WTC11 (cell line): Measurements from ENCODE around the gene LMTK2. TPM values are rescaled to one million over a fixed set of nuclear protein-coding genes. Genes with fewer than 3 reads are reported as not detected.

Source experiments
- ATAC-seq: fragments of 200-7000 bp; cut with Tn5 transposase; 2 replicates; pipeline ENCODE4 v1.10.0; 2021; ENCODE audit warnings: mild to moderate bottlenecking, moderate library complexity
- CTCF ChIA-PET: fragments of 300-600 bp; sonication (Branson Sonifier 250); formaldehyde crosslinking; loops from one replicate; lab custom pipeline; 2021; ENCODE audit warnings: antibody characterized with exemption; lab: Charles Lee
- POLR2A ChIA-PET: fragments of 350-600 bp; sonication (Branson Sonifier 250); formaldehyde crosslinking; loops from one replicate; lab custom pipeline; 2021; ENCODE audit warnings: antibody characterized with exemption; lab: Charles Lee
- DNase-seq: peaks from one replicate; pipeline ENCODE4 v3.0.0; 2021; ENCODE audit warnings: low spot score
- H3K27ac Mint-ChIP-seq: 2 replicates; pipeline ENCODE4 v1.8.0; 2021; ENCODE audit warnings: mixed read lengths
- H3K27me3 Mint-ChIP-seq: 2 replicates; pipeline ENCODE4 v1.8.0; 2021; ENCODE audit warnings: low read depth, mild to moderate bottlenecking, moderate library complexity, mixed read lengths
- H3K36me3 Mint-ChIP-seq: 2 replicates; pipeline ENCODE4 v1.8.0; 2021; ENCODE audit warnings: mixed read lengths
- H3K4me1 Mint-ChIP-seq: 2 replicates; pipeline ENCODE4 v1.8.0; 2022; ENCODE audit warnings: mixed read lengths
- H3K4me3 Mint-ChIP-seq: 2 replicates; pipeline ENCODE4 v1.8.0; 2021; ENCODE audit warnings: mild to moderate bottlenecking, moderate library complexity, mixed read lengths
- H3K9me3 Mint-ChIP-seq: 2 replicates; pipeline ENCODE4 v1.8.0; 2021; ENCODE audit warnings: mixed read lengths
- EMX1 ChIP-seq: fragments of 250-450 bp; sonication (Bioruptor Pico); IDR thresholded peaks from 2 replicates; pipeline ENCODE4 v1.8.0; 2021; ENCODE audit warnings: mild to moderate bottlenecking
- FOXK1 ChIP-seq: sonication (generic); formaldehyde crosslinking; IDR thresholded peaks from 2 replicates; pipeline ENCODE4 v1.8.0; 2022; ENCODE audit warnings: mild to moderate bottlenecking, moderate library complexity, missing genetic modification reagents
- MYBL2 ChIP-seq: sonication (generic); formaldehyde crosslinking; IDR thresholded peaks from 2 replicates; pipeline ENCODE4 v1.8.1; 2023; ENCODE audit warnings: mild to moderate bottlenecking, moderate library complexity, missing genetic modification reagents
- ZNF121 ChIP-seq: sonication (generic); formaldehyde crosslinking; IDR thresholded peaks from 2 replicates; pipeline ENCODE4 v1.8.0; 2023; ENCODE audit warnings: missing genetic modification reagents
- ZNF138 ChIP-seq: sonication (generic); formaldehyde crosslinking; conservative IDR thresholded peaks from 2 replicates; pipeline ENCODE4 v1.8.1; 2022; ENCODE audit warnings: mild to moderate bottlenecking, moderate library complexity, missing genetic modification reagents
- ZNF232 ChIP-seq: sonication (generic); formaldehyde crosslinking; IDR thresholded peaks from 2 replicates; pipeline ENCODE4 v1.8.0; 2022; ENCODE audit warnings: mild to moderate bottlenecking, missing genetic modification reagents
- ZNF671 ChIP-seq: fragments of 250-450 bp; sonication (Bioruptor Pico); IDR thresholded peaks from 2 replicates; pipeline ENCODE4 v1.8.0; 2021; ENCODE audit warnings: mild to moderate bottlenecking
- total RNA-seq: library from RNA; stranded (reverse); gene quantifications from 3 replicates; pipeline ENCODE4 v1.2.3, GENCODE V29; 2021
- TF ChIP-seq, protein P1 (sequence below): sonication (generic); formaldehyde crosslinking; IDR thresholded peaks from 2 replicates; pipeline ENCODE4 v1.8.0; 2022; ENCODE audit warnings: mild to moderate bottlenecking, missing genetic modification reagents
- TF ChIP-seq, protein P2 (sequence below): fragments of 250-450 bp; sonication (Bioruptor Pico); IDR thresholded peaks from 2 replicates; pipeline ENCODE4 v1.9.0; 2021; ENCODE audit warnings: mild to moderate bottlenecking, borderline replicate concordance
- TF ChIP-seq, protein P3 (sequence below): sonication (generic); formaldehyde crosslinking; IDR thresholded peaks from 2 replicates; pipeline ENCODE4 v1.8.1; 2022; ENCODE audit warnings: low read depth, mild to moderate bottlenecking, moderate library complexity, missing genetic modification reagents, borderline replicate concordance
- TF ChIP-seq, protein P4 (sequence below): sonication (generic); formaldehyde crosslinking; IDR thresholded peaks from 2 replicates; pipeline ENCODE4 v1.8.0; 2022; ENCODE audit warnings: missing genetic modification reagents
- TF ChIP-seq, protein P5 (sequence below): sonication (generic); formaldehyde crosslinking; IDR thresholded peaks from 2 replicates; pipeline ENCODE4 v1.8.1; 2023; ENCODE audit warnings: mild to moderate bottlenecking, missing genetic modification reagents
- TF ChIP-seq, protein P6 (sequence below): sonication (generic); formaldehyde crosslinking; IDR thresholded peaks from 2 replicates; pipeline ENCODE4 v1.8.1; 2023; ENCODE audit warnings: mild to moderate bottlenecking, missing genetic modification reagents, moderate library complexity
- TF ChIP-seq, protein P7 (sequence below): sonication (generic); formaldehyde crosslinking; IDR thresholded peaks from 2 replicates; pipeline ENCODE4 v1.8.1; 2022; ENCODE audit warnings: mild to moderate bottlenecking, moderate library complexity, missing genetic modification reagents

Gene LMTK2
- total RNA-seq, 1 experiment from 2014 or later: 24.3 TPM

DNA sequence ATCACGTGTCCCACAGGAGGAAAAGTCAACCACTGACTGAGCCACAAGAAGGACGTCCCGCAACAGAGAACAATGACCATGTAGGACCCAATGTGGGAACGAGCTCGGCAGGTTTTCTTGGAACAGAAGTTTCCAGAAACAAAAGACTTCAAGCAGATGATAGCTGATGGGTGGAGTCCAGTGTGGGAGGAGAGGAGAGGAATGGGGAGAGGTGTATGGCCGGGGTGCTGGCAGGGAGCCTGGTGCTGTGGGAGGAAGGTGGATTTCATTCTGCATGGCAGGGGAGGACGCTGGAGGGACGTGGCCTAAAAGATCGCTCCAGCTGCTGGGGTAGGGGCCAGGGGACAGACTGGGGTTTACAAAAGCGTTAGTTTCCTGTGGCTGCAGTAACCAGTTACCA lies 48.5 kb upstream of the LMTK2 start:
- ChIA-PET POLR2A (no interaction called here), CTCF (interaction anchor here (1.0 to 1.1 kb wide), 2 partner anchors 37 to 108 kb away, joined by 3 to 4 read pairs; no protein-coding TSS in a partner anchor)
- Mint-ChIP-seq H3K27me3 (no peaks in the 10 kb centered on the region; the same call in 1 of the 2 replicates), H3K36me3 (no peaks in the 10 kb centered on the region), H3K27ac (no peak overlapping the region)
- no peak for TF ChIP-seq MYBL2 (CRISPR knock-in tag)
- TF ChIP-seq, protein P1, sequence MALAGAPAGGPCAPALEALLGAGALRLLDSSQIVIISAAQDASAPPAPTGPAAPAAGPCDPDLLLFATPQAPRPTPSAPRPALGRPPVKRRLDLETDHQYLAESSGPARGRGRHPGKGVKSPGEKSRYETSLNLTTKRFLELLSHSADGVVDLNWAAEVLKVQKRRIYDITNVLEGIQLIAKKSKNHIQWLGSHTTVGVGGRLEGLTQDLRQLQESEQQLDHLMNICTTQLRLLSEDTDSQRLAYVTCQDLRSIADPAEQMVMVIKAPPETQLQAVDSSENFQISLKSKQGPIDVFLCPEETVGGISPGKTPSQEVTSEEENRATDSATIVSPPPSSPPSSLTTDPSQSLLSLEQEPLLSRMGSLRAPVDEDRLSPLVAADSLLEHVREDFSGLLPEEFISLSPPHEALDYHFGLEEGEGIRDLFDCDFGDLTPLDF (CRISPR knock-in tag): no peak
- TF ChIP-seq ZNF671: no peak
- no peak for TF ChIP-seq EMX1 (CRISPR knock-in tag)
- TF ChIP-seq, protein P2, sequence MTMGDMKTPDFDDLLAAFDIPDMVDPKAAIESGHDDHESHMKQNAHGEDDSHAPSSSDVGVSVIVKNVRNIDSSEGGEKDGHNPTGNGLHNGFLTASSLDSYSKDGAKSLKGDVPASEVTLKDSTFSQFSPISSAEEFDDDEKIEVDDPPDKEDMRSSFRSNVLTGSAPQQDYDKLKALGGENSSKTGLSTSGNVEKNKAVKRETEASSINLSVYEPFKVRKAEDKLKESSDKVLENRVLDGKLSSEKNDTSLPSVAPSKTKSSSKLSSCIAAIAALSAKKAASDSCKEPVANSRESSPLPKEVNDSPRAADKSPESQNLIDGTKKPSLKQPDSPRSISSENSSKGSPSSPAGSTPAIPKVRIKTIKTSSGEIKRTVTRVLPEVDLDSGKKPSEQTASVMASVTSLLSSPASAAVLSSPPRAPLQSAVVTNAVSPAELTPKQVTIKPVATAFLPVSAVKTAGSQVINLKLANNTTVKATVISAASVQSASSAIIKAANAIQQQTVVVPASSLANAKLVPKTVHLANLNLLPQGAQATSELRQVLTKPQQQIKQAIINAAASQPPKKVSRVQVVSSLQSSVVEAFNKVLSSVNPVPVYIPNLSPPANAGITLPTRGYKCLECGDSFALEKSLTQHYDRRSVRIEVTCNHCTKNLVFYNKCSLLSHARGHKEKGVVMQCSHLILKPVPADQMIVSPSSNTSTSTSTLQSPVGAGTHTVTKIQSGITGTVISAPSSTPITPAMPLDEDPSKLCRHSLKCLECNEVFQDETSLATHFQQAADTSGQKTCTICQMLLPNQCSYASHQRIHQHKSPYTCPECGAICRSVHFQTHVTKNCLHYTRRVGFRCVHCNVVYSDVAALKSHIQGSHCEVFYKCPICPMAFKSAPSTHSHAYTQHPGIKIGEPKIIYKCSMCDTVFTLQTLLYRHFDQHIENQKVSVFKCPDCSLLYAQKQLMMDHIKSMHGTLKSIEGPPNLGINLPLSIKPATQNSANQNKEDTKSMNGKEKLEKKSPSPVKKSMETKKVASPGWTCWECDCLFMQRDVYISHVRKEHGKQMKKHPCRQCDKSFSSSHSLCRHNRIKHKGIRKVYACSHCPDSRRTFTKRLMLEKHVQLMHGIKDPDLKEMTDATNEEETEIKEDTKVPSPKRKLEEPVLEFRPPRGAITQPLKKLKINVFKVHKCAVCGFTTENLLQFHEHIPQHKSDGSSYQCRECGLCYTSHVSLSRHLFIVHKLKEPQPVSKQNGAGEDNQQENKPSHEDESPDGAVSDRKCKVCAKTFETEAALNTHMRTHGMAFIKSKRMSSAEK (CRISPR knock-in tag): no peak
- TF ChIP-seq, protein P3, sequence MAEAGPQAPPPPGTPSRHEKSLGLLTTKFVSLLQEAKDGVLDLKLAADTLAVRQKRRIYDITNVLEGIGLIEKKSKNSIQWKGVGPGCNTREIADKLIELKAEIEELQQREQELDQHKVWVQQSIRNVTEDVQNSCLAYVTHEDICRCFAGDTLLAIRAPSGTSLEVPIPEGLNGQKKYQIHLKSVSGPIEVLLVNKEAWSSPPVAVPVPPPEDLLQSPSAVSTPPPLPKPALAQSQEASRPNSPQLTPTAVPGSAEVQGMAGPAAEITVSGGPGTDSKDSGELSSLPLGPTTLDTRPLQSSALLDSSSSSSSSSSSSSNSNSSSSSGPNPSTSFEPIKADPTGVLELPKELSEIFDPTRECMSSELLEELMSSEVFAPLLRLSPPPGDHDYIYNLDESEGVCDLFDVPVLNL (CRISPR knock-in tag): no peak
- TF ChIP-seq, protein P4, sequence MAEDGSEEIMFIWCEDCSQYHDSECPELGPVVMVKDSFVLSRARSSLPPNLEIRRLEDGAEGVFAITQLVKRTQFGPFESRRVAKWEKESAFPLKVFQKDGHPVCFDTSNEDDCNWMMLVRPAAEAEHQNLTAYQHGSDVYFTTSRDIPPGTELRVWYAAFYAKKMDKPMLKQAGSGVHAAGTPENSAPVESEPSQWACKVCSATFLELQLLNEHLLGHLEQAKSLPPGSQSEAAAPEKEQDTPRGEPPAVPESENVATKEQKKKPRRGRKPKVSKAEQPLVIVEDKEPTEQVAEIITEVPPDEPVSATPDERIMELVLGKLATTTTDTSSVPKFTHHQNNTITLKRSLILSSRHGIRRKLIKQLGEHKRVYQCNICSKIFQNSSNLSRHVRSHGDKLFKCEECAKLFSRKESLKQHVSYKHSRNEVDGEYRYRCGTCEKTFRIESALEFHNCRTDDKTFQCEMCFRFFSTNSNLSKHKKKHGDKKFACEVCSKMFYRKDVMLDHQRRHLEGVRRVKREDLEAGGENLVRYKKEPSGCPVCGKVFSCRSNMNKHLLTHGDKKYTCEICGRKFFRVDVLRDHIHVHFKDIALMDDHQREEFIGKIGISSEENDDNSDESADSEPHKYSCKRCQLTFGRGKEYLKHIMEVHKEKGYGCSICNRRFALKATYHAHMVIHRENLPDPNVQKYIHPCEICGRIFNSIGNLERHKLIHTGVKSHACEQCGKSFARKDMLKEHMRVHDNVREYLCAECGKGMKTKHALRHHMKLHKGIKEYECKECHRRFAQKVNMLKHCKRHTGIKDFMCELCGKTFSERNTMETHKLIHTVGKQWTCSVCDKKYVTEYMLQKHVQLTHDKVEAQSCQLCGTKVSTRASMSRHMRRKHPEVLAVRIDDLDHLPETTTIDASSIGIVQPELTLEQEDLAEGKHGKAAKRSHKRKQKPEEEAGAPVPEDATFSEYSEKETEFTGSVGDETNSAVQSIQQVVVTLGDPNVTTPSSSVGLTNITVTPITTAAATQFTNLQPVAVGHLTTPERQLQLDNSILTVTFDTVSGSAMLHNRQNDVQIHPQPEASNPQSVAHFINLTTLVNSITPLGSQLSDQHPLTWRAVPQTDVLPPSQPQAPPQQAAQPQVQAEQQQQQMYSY (CRISPR knock-in tag): no peak
- no peak for TF ChIP-seq ZNF121
- TF ChIP-seq, protein P5, sequence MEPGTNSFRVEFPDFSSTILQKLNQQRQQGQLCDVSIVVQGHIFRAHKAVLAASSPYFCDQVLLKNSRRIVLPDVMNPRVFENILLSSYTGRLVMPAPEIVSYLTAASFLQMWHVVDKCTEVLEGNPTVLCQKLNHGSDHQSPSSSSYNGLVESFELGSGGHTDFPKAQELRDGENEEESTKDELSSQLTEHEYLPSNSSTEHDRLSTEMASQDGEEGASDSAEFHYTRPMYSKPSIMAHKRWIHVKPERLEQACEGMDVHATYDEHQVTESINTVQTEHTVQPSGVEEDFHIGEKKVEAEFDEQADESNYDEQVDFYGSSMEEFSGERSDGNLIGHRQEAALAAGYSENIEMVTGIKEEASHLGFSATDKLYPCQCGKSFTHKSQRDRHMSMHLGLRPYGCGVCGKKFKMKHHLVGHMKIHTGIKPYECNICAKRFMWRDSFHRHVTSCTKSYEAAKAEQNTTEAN (CRISPR knock-in tag): no peak
- TF ChIP-seq, all 79 proteins: peak for 0
- DNase-seq (no peak), ATAC-seq (peak; percentile 34; the same call in 1 of the 2 replicates)
- no peak overlapping the region for H3K4me3 Mint-ChIP-seq
- H3K9me3 Mint-ChIP-seq: peaks cover 3% of the 10 kb centered on the region
- peaks cover 8% of the 10 kb centered on the region for H3K4me1 Mint-ChIP-seq

DNA sequence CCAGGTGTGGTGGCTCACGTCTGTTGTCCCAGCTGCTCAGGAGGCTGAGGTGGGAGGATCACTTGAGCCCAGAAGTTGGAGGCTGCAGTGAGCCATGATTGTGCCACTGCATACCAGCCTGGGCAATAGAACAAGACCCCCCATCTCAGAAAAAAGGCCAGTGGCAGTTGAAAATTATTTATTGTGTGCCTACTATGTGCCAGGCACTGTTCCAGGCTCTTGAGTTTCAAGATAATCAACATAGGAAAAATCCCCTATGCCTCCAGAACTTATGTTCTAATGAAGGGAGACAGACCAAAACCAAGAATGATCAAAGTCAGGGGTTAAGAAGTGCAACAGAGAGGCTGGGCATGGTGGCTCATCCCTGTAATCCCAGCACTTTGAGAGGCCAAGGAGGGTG lies 42.4 kb upstream of the LMTK2 start:
- ChIA-PET POLR2A (no interaction called here), CTCF (interaction anchor here (0.7 kb wide), 1 partner anchor 20 kb away, joined by 4 read pairs; no protein-coding TSS in a partner anchor)
- Mint-ChIP-seq H3K9me3 (peaks cover 14% of the 10 kb centered on the region), H3K4me3 (no peak overlapping the region), H3K27ac (no peak overlapping the region), H3K4me1 (0 out of 2 replicates have a peak, but pooled peaks cover under 1% of the 10 kb centered on the region), H3K27me3 (peaks cover 3% of the 10 kb centered on the region; the same call in 1 of the 2 replicates), H3K36me3 (peaks cover 11% of the 10 kb centered on the region)
- DNase-seq: no peak
- TF ChIP-seq ZNF138 (CRISPR knock-in tag): no peak
- TF ChIP-seq, protein P6, sequence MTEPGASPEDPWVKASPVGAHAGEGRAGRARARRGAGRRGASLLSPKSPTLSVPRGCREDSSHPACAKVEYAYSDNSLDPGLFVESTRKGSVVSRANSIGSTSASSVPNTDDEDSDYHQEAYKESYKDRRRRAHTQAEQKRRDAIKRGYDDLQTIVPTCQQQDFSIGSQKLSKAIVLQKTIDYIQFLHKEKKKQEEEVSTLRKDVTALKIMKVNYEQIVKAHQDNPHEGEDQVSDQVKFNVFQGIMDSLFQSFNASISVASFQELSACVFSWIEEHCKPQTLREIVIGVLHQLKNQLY (CRISPR knock-in tag): no peak
- TF ChIP-seq, protein P3 (CRISPR knock-in tag): no peak
- TF ChIP-seq FOXK1 (CRISPR knock-in tag): no peak
- no peak for TF ChIP-seq ZNF232
- TF ChIP-seq, protein P7, sequence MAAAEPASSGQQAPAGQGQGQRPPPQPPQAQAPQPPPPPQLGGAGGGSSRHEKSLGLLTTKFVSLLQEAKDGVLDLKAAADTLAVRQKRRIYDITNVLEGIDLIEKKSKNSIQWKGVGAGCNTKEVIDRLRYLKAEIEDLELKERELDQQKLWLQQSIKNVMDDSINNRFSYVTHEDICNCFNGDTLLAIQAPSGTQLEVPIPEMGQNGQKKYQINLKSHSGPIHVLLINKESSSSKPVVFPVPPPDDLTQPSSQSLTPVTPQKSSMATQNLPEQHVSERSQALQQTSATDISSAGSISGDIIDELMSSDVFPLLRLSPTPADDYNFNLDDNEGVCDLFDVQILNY (CRISPR knock-in tag): no peak
- TF ChIP-seq, all 79 proteins: peak for 0
- ATAC-seq: no peak
